ENCODE measurements around the gene TSPYL2. TPM values are rescaled to one million over a fixed set of nuclear protein-coding genes. Genes with fewer than 3 reads are reported as not detected.

The TSPYL2 gene
- total RNA-seq (33.5 and 38.2 TPM in 2 replicates), polyA plus RNA-seq (78.6 and 110 TPM in 2 replicates)

GRCh38 chrX:53081925-53082772 lies at the start of gene TSPYL2:
Gene TSPYL2, plus strand, starts transcription at chrX:53082367. Its CDS starts 132 bp downstream, at chrX:53082499.
- no peaks in the 10 kb centered on the region for H3K9me2 ChIP-seq (replicated peaks; ENCODE audit: insufficient read depth)
- peaks cover 16% of the 10 kb centered on the region for H4K20me1 ChIP-seq (ENCODE audit: insufficient read depth, poor library complexity, severe bottlenecking)
- H3K79me2 ChIP-seq, result peaks cover 19% of the 10 kb centered on the region
- no peaks in the 10 kb centered on the region for H3K27me3 ChIP-seq
- peak within 1 kb of the TSS; percentile 53 for H3K4me3 ChIP-seq
- WGBS (ENCODE audit: low lambda C conversion rate, missing lambda C conversion rate), result 49% methylated on average over 47 of the region's 86 CpGs
- H2AFZ ChIP-seq, result no peak within 1 kb of the TSS
- H3K36me3 ChIP-seq (replicated peaks; ENCODE audit: insufficient read depth, low read depth), result no peaks in the 10 kb centered on the region
- H3K27ac ChIP-seq, result peak within 1 kb of the TSS; percentile 83
- H3K9me3 ChIP-seq (ENCODE audit: low read depth), result no peaks in the 10 kb centered on the region
- peak; percentile 96 for DNase-seq (ENCODE audit: low spot score)
- H3K4me2 ChIP-seq, result peak within 1 kb of the TSS; percentile 81
- no peaks in the 10 kb centered on the region for H3K4me1 ChIP-seq (ENCODE audit: insufficient read depth)
- TF ChIP-seq CTCF (IDR thresholded peaks at IDR 0.05; ENCODE audit: poor library complexity), result no peak
- no peak for TF ChIP-seq EZH2phosphoT487 (IDR thresholded peaks at IDR 0.05; ENCODE audit: low read depth, severe bottlenecking, unreplicated experiment)
- TF ChIP-seq EZH2 (IDR thresholded peaks at IDR 0.05; ENCODE audit: borderline replicate concordance), result no peak

- DNase-seq (ENCODE audit: low spot score), result no peak
- no peaks in the 10 kb centered on the region for H3K79me2 ChIP-seq
- H3K27ac ChIP-seq, result no peak overlapping the region
- H4K20me1 ChIP-seq (ENCODE audit: insufficient read depth, poor library complexity, severe bottlenecking), result no peaks in the 10 kb centered on the region
- no peaks in the 10 kb centered on the region for H3K9me3 ChIP-seq (ENCODE audit: low read depth)
- H3K36me3 ChIP-seq (replicated peaks; ENCODE audit: insufficient read depth, low read depth), result no peaks in the 10 kb centered on the region
- H3K4me2 ChIP-seq, result no peak overlapping the region
- no peaks in the 10 kb centered on the region for H3K4me1 ChIP-seq (ENCODE audit: insufficient read depth)
- no peaks in the 10 kb centered on the region for H3K9me2 ChIP-seq (replicated peaks; ENCODE audit: insufficient read depth)
- H3K27me3 ChIP-seq, result no peaks in the 10 kb centered on the region
- H3K4me3 ChIP-seq, result no peak overlapping the region
- 69% methylated on average over 5 of the region's 5 CpGs for WGBS (ENCODE audit: low lambda C conversion rate, missing lambda C conversion rate)
- no peak for TF ChIP-seq CTCF (IDR thresholded peaks at IDR 0.05; ENCODE audit: poor library complexity)
- H2AFZ ChIP-seq, result no peak overlapping the region
Observed at GRCh38 chrX:53036149-53036548, 46.0 kb upstream of the TSPYL2 start.

- 67% methylated on average over 4 of the region's 4 CpGs for WGBS (ENCODE audit: low lambda C conversion rate, missing lambda C conversion rate)
- Histone ChIP-seq H3K36me3 (replicated peaks; ENCODE audit: insufficient read depth, low read depth) (no peaks in the 10 kb centered on the region), H3K4me1 (ENCODE audit: insufficient read depth) (no peaks in the 10 kb centered on the region), H3K27ac (no peak overlapping the region), H3K4me2 (no peak overlapping the region), H2AFZ (no peak overlapping the region), H3K79me2 (no peaks in the 10 kb centered on the region), H4K20me1 (ENCODE audit: insufficient read depth, poor library complexity, severe bottlenecking) (no peaks in the 10 kb centered on the region), H3K27me3 (no peaks in the 10 kb centered on the region), H3K9me3 (ENCODE audit: low read depth) (no peaks in the 10 kb centered on the region), H3K4me3 (no peak overlapping the region), H3K9me2 (replicated peaks; ENCODE audit: insufficient read depth) (no peaks in the 10 kb centered on the region)
- no peak for TF ChIP-seq CTCF (IDR thresholded peaks at IDR 0.05; ENCODE audit: poor library complexity)
- no peak for DNase-seq (ENCODE audit: low spot score)
Observed at GRCh38 chrX:53039236-53039635, 42.9 kb upstream of the TSPYL2 start.

All from hepatocyte (in vitro differentiated cells).